Smooth muscle cell of the brain vasculature (primary cell): ENCODE data around the gene GAN.
"Not testable (repeated sequence)": the region's sequence is repeated elsewhere in the genome, so short reads cannot be mapped to it uniquely, and the experiment has no call there.

Experiments
- DNase-seq: peaks from one replicate; pipeline ENCODE4 v3.0.0-alpha.2; 2012; ENCODE audit warnings: low read depth, low spot score

The GAN gene

GRCh38 chr16:81310045-81310644 is 4.6 kb upstream of the GAN start:
- DNase-seq = no peak

DNA sequence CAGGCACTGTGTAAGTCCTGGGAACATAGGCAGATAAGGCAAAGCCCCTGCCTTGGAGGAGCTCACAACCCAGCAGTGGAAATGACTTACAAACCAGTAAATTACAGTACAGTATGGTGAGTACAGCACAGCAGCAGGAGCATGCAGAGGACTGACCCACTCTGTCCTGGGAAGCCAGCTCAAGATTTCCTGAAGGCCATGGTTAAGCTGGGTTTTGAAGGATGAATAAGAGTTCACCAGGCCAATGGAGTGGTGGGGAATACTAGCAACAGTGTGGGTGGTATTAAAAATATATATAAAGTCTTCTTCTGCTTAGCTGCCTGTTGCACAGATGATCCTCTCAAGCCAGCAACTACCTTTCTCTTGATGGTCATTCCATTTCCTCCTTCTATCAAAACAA is 3.0 kb upstream of the GAN start:
- no peak for DNase-seq

DNA sequence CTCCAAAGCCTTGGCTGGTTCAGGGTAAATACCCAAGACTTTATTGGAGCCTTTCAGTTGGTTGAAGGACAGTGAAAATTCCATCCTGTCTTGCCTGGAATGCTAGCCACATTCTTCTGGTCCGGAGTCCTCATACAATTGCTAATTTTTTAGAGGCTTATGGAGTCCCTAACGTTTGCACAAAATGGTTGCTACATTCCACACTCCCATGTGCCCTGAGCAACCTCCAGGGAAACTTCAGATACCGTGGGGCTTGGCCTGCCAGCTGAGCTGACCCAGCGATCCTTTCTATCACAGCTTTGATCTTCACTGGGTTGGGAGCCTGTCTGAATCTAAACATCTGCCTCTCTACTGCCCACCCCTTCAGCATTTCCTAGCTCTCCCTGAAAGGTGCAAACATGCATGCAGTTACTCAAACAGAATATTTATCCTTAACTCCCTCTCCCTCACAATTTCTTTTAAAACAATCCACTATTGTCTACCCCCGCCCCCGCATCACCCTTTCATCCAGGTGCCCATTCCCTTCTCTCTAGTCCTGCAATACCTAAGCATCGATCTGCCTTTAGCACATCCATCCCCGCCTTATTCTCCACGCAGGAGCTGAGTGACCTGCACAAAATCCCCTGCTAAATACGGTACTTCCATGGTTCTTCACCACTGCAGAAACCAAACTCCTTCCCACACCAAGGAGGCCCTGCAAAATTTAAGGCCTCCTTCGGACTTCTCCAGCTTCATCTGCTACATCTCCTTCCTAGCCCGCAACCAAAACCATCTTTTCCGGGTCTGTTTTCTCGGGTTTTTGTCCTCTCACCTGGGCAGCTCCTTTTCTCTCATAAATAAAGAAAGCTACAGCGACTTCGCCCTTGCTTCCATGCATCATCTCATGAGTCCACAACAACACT is 810 bp upstream of the GAN start:
- DNase-seq = no peak

DNA sequence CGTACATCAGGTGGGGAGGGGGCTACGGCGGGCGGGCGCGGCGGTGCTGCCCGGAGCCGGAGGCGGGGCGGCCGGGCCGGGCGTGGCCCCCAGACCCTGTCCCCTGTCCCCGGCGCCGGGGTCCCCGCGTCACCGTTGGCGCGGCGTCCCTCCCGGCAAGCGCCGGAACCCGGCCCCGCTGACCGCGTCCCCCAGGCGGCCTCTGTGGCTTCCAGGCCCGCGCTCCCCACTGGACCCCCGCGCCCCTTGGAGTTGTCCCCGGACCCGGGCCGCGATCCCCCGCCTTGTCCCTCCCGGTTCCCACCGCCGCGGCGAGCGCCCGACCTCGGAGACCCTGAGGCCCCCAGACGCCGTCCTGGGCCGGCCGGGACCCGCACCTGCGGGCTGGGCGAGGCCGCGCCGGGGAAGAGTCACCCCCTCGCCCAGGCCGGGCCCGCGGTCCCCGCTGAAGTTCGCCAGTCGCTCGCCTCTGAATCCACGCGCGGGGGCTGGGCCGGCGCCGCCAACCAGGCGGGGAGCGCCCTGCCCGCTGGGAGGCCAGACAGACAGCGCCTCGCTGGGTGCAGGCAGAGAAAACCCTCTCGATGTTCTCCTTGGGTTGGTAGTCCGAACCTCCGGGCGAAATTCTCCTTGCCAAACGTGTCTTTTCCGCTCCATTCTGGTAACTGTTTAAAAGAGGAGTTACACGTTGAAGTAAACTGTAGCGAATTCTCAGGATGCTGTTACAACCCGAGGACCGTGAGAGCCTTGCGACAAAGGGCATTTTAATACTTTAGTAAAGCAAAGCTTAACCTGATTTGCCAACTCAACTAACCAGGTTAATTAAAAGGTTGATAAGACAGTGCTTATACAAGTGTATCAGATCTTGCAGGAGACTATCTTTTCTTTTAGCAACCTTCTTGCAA is 761 bp downstream of the GAN start:
- DNase-seq = no peak

GRCh38 chr16:81316176-81316496 is 1.4 kb downstream of the GAN start:
- DNase-seq = no peak

DNA sequence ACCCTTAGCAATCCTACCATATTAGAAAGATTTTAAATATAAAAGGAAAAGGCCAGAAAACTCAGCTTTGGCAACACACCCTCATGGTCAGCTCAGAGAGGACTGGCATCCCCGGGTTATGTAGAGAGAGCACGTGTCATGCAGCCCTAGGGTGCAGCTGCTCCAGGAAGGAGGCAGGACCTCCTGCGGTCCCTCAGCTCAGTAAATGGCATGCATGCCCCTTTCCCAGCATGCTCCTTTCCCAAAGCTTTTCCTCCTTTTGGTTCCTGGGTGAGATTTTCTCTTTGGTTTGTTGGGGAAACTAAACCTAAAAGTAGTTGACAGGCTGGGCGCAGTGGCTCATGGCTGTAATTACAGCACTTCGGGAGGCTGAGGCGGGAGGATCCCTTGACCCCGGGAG is 3.9 kb downstream of the GAN start:
- no peak for DNase-seq

- DNase-seq = no peak
These were observed 4.6 kb downstream of the GAN start for GRCh38 chr16:81319221-81319912.

GRCh38 chr16:81321039-81321438 is 6.3 kb downstream of the GAN start:
- DNase-seq = no peak

GRCh38 chr16:81321536-81321935 is 6.8 kb downstream of the GAN start:
- no peak for DNase-seq

DNA sequence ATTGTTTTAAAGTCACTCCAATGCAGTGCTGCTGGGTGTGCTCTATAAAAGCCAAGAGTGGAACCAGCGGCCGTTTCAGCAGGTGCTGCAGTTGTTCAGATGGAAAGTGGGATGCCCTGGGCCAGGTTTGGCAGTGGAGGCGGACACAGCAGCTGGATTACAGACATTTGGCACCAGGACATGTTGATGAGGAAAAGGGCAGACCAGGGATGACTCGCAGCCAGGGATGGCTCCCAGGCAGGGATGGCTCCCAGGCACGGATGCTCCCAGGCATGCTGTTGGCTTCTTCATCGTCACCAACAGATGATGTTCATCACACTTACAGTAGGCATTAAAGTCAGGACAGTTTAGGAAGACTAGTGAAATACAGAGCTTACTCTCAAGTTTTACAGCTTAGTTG is 10.0 kb downstream of the GAN start:
- DNase-seq = no peak

DNA sequence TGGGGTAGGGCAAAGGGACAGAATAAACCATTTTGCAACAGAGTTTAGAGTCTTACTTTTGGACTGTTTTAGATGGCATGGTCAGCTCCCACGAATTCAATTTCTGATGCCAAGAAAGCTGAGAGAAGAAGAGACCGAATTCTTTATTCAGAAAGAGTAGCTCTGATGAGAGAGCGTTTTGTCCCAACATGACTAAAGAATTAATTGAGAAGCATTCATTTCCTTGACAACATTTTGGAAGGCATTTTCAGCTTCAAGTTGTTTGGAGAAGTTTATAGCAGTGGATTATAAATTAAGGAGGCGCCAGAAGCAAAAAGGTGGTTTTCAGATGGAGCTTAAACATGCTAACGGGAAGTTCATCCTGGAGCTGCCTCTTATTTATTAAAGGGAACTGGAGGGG is 12.2 kb downstream of the GAN start:
- DNase-seq = no peak

GRCh38 chr16:81327447-81328196 is 12.9 kb downstream of the GAN start:
- no peak for DNase-seq

DNA sequence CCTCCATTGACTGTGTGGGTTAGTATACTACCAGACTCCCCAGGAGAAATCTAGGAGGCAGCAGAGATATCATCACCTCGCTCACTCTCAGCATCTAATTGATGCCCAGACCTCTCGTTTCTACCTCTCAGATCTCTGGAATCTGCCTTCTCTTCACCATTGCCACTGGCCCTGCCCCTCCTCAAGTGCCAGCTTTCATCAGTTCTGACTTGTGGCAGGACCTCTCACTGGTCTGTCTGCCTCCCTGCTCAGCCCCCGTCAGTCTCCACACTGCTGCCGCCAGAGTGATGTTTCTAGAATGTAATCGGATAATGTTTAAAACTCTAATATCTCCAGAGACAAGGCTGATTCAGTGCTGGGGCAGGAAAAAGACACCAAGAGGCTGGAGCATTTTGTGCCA is 15.2 kb downstream of the GAN start:
- DNase-seq = no peak

DNA sequence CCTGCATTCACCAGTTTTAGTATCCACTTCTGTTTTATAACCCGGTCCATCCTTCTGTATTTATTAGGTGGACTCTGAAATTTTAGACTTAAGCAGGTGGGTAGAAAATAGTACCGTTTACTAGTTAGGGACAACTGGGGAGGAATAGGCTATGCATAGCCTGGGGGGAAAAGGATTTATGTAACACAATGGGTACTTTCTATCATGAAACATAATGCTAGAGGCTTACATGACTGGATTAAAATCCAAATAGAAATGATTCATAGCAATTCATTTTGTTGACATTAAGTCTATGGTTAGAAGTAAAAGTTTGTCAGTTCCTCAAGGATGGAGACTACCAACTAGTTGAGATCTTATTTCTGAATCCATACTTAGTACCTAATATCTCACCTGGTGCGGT is 18.6 kb downstream of the GAN start:
- no peak for DNase-seq

- DNase-seq = no peak
These were observed 20.9 kb downstream of the GAN start for GRCh38 chr16:81335669-81336068.

- DNase-seq = no peak
These were observed 22.3 kb downstream of the GAN start for GRCh38 chr16:81337097-81337496.

DNA sequence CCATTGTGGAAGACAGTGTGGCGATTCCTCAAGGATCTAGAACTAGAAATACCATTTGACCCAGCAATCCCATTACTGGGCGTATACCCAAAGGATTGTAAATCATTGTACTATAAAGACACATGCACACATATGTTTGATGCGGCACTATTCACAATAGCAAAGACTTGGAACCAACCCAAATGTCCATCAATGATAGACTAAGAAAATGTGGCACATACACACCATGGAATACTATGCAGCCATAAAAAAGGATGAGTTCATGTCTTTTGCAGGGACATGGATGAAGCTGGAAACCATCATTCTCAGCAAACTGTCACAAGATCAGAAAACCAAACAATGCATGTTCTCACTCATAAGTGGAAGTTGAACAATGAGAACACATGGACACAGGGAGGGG is 30.4 kb downstream of the GAN start:
- DNase-seq = not testable (repeated sequence)

DNA sequence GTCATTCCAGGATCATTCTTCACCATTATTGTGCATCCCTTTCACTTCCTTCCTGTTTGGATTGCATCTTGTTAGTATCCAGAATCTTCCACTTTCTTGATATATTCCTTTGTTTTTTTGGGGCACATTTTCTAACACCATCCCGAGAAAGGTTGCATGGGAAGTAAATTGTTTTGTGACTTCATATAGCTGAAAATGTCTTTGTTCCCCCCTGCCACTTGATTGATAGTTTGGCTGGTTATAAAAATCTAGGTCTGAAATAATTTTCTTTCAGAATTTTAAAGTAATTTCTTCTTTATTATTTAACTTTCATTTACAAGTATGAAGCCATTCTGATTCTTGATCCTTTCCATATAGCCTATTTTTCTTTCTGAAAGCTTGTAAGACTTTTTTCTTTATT is 32.7 kb downstream of the GAN start:
- no peak for DNase-seq

DNA sequence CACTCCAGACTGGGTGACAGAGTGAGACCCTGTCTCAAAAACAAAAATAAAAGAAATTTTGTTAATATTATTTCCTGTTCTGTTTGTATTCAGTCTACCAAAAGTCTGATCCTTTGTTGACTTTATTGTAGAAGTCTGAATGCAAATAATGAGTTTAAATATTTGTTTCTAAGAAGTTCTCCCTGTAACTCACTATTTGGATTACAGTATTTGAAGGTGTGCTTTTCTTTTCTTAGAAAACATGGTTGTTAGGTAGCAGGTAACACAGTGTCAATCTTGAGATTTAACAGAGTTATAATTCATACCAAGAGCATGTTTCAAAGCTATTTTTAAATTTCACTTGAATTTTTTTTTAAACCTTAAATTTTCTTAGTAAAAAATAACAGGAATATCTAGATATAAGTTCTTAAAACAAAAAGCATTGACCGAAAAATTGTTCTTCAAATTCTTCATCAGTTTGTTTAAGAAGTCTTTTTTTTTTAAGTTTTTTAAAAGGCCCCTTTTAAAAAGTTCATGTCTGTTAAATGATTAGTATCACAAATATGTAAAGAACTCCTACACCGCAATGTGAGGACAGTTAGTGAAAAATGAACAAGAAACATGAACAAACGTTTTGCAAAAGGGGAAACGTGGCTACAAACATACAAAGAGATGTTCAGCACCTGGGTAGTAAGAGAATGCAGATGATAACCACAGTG is 35.0 kb downstream of the GAN start:
- no peak for DNase-seq

DNA sequence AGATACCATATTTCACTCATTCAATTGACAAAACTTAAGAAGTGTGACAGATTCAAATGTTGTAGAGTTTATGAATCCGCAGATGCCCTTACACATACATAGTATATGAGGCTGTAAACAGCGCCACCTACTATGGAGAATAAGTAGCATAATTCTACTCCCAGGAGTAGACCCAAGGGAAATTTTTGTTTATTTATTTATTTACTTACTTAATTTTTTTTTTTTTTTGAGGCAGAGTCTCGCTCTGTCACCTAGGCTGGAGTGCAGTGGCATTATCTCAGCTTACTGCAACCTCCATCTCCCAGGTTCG is 35.5 kb downstream of the GAN start:
- no peak for DNase-seq

DNA sequence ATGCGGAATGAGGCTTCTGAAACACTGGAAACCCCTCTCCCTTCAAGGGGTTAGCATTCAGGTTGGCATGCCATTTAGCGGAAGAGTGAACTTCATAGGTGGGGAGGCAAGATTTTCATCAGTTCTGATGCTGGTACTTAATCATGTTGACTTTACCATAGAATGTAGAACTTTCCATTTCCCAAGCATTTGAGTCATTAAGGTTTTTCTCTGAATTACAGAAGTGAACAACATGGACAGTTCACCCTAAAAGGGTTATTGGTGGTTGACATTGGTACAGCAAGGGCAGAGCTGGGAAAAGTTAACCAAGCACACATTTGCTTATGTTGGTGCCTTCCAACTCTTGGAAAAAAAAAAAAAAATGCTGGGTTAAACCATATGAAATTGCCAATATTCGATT is 39.1 kb downstream of the GAN start:
- no peak for DNase-seq
